GM23338 (cell line): ENCODE measurements around the gene HARS2. TPM values are rescaled to one million over a fixed set of nuclear protein-coding genes. Genes with fewer than 3 reads are reported as not detected.
A peak's percentile ranks its signal among the peaks of the same experiment; 100 is the strongest.

Source experiments
- ATAC-seq: fragments of 200-7000 bp; cut with Tn5 transposase; 3 replicates; pipeline ENCODE4 v1.9.1; 2020
- DNase-seq: peaks from one replicate; pipeline ENCODE4 v3.0.0-alpha.2; 2015; ENCODE audit warnings: low spot score
- H2AFZ ChIP-seq: fragments of 200-600 bp; sonication (generic); 2 replicates; pipeline ENCODE4 v1.8.0; 2016; ENCODE audit warnings: antibody characterized with exemption, mild to moderate bottlenecking, moderate library complexity
- H3F3A ChIP-seq: fragments of 200-600 bp; sonication (generic); replicated peaks from 2 replicates; pipeline ENCODE4 v1.8.0; 2017; ENCODE audit warnings: antibody characterized with exemption, mixed run types, low read depth
- H3K27ac ChIP-seq: fragments of 200-600 bp; sonication (generic); 2 replicates; pipeline ENCODE4 v1.6.1; 2016; ENCODE audit warnings: low read depth
- H3K27me3 ChIP-seq: fragments of 200-600 bp; sonication (generic); 2 replicates; pipeline ENCODE4 v1.8.0; 2016; ENCODE audit warnings: mild to moderate bottlenecking, mixed run types, moderate library complexity; ENCODE audit not compliant: insufficient read depth
- H3K36me3 ChIP-seq: fragments of 200-600 bp; sonication (generic); 2 replicates; pipeline ENCODE4 v1.8.0; 2016; ENCODE audit warnings: mild to moderate bottlenecking; ENCODE audit not compliant: insufficient read depth
- H3K4me1 ChIP-seq: fragments of 200-600 bp; sonication (generic); 2 replicates; pipeline ENCODE4 v1.8.0; 2016; ENCODE audit warnings: mild to moderate bottlenecking, moderate library complexity; ENCODE audit not compliant: insufficient read depth
- H3K4me2 ChIP-seq: fragments of 200-600 bp; sonication (generic); 2 replicates; pipeline ENCODE4 v1.7.1; 2017; ENCODE audit warnings: mixed run types
- H3K4me3 ChIP-seq: fragments of 200-600 bp; sonication (generic); 2 replicates; pipeline ENCODE4 v1.6.1; 2016; ENCODE audit warnings: mixed run types
- H3K79me2 ChIP-seq: fragments of 200-600 bp; sonication (generic); replicated peaks from 2 replicates; pipeline ENCODE4 v1.8.0; 2017; ENCODE audit warnings: mild to moderate bottlenecking; ENCODE audit not compliant: insufficient read depth
- H3K9me2 ChIP-seq: fragments of 200-600 bp; sonication (generic); 2 replicates; pipeline ENCODE4 v1.8.0; 2017; ENCODE audit not compliant: insufficient read depth
- H4K20me1 ChIP-seq: fragments of 200-600 bp; sonication (generic); replicated peaks from 2 replicates; pipeline ENCODE4 v1.8.0; 2017; ENCODE audit warnings: mild to moderate bottlenecking; ENCODE audit not compliant: insufficient read depth
- H3K27ac Mint-ChIP-seq: 2 replicates; pipeline ENCODE4 v1.8.0; 2020; ENCODE audit warnings: inconsistent platforms, mild to moderate bottlenecking, moderate library complexity, mixed read lengths
- H3K27me3 Mint-ChIP-seq: 3 replicates; pipeline ENCODE4 v1.8.0; 2022; ENCODE audit warnings: low read depth, mild to moderate bottlenecking, moderate library complexity, mixed read lengths, inconsistent platforms; ENCODE audit not compliant: insufficient read depth, poor library complexity
- H3K36me3 Mint-ChIP-seq: 3 replicates; pipeline ENCODE4 v1.8.0; 2021; ENCODE audit warnings: low read depth, mild to moderate bottlenecking, inconsistent platforms, moderate library complexity, mixed read lengths
- H3K4me1 Mint-ChIP-seq: 3 replicates; pipeline ENCODE4 v1.8.0; 2020; ENCODE audit warnings: mild to moderate bottlenecking, inconsistent platforms, mixed read lengths
- H3K4me3 Mint-ChIP-seq: 3 replicates; pipeline ENCODE4 v1.8.0; 2021; ENCODE audit warnings: moderate library complexity, mild to moderate bottlenecking, inconsistent platforms, mixed read lengths
- H3K9me3 Mint-ChIP-seq: 3 replicates; pipeline ENCODE4 v1.8.0; 2020; ENCODE audit warnings: moderate library complexity, mild to moderate bottlenecking, inconsistent platforms, mixed read lengths
- CREB1 ChIP-seq: fragments of 250-450 bp; sonication (Bioruptor Pico); IDR thresholded peaks from 2 replicates; pipeline ENCODE4 v1.5.0; 2020; ENCODE audit warnings: low read depth, mild to moderate bottlenecking, moderate library complexity
- EZH2phosphoT487 ChIP-seq: fragments of 200-600 bp; sonication (generic); IDR thresholded peaks from one replicate; pipeline ENCODE4 v1.8.1; 2018; ENCODE audit warnings: antibody characterized with exemption; ENCODE audit not compliant: unreplicated experiment
- NANOG ChIP-seq: IDR thresholded peaks from 2 replicates; pipeline ENCODE4 v1.6.1; 2016; ENCODE audit warnings: antibody characterized with exemption, borderline replicate concordance
- POLR2AphosphoS5 ChIP-seq: IDR thresholded peaks from 2 replicates; pipeline ENCODE4 v1.6.1; 2016; ENCODE audit warnings: antibody characterized with exemption, low read depth
- STAT1 ChIP-seq: IDR thresholded peaks from one replicate; pipeline ENCODE4 v1.6.1; 2016; ENCODE audit warnings: antibody characterized with exemption; ENCODE audit not compliant: unreplicated experiment
- ZNF114 ChIP-seq: fragments of 250-450 bp; sonication (Bioruptor Pico); IDR thresholded peaks from 2 replicates; pipeline ENCODE4 v1.5.0; 2020; ENCODE audit warnings: mild to moderate bottlenecking, moderate library complexity
- polyA plus RNA-seq: library from polyadenylated mRNA; unstranded; fragments of >200 nt; fragmentation: Nextera tagmentation; extraction: Ambion mirVana; gene quantifications from 2 replicates; pipeline ENCODE4 v1.2.1, GENCODE V29; 2016
- total RNA-seq: library from RNA; depleted of rRNA; stranded (reverse); fragments of >200 nt; shearing (Covaris generic); gene quantifications from 2 replicates; pipeline ENCODE4 v1.2.3, GENCODE V29; 2014
- TF ChIP-seq, protein P1 (sequence below): IDR thresholded peaks from one replicate; pipeline ENCODE4 v1.6.1; 2018; ENCODE audit warnings: antibody characterized with exemption; ENCODE audit not compliant: unreplicated experiment

Gene HARS2
- total and polyA plus RNA-seq, 2 experiments from 2014 or later, result 14.4 to 21.6 TPM

DNA sequence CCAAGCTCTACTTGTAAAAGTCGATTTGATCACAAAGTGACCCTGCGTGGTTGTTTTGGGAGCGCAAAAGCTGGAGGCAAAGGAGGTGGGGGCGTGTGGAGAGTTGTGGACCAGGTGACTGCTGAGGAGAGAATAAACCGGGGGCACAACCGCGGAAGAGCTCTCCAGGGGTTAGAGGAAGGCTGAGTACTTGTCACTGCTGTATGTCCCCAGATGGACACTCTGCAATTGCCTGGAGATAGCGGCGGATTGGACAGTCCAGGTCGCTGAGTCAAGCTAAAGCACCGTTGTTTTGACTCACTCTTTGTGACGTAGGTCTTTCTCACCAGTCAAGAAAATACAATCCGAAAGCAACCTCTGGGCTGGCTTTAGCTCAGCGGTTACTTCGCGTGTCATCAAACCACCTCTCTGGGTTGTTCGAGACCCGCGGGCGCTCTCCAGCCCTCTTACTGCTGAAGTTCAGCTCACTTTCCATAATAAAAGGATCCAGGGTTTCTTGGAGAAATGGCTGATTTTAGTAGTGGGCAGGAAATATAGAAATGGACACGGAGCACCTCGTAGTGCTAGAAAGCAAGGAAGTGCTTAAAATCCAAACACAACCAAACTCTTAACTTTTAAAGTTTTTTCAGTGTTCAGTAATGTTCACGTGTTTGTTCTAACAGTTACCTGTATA, 34.7 kb downstream of the HARS2 start:
- Histone ChIP-seq H3K27ac (no peak overlapping the region; the same call in 1 of the 2 replicates), H3K27me3 (no peaks in the 10 kb centered on the region), H2AFZ (peak overlapping the region; percentile 98), H3F3A (no peaks in the 10 kb centered on the region), H3K36me3 (no peaks in the 10 kb centered on the region), H3K4me2 (peak overlapping the region; percentile 83), H3K4me1 (no peaks in the 10 kb centered on the region), H3K4me3 (peak overlapping the region; percentile 76), H3K79me2 (no peaks in the 10 kb centered on the region), H3K9me2 (no peaks in the 10 kb centered on the region), H4K20me1 (no peaks in the 10 kb centered on the region)
- peak; percentile 92 for TF ChIP-seq CREB1 (CRISPR knock-in tag)
- TF ChIP-seq, protein P1, sequence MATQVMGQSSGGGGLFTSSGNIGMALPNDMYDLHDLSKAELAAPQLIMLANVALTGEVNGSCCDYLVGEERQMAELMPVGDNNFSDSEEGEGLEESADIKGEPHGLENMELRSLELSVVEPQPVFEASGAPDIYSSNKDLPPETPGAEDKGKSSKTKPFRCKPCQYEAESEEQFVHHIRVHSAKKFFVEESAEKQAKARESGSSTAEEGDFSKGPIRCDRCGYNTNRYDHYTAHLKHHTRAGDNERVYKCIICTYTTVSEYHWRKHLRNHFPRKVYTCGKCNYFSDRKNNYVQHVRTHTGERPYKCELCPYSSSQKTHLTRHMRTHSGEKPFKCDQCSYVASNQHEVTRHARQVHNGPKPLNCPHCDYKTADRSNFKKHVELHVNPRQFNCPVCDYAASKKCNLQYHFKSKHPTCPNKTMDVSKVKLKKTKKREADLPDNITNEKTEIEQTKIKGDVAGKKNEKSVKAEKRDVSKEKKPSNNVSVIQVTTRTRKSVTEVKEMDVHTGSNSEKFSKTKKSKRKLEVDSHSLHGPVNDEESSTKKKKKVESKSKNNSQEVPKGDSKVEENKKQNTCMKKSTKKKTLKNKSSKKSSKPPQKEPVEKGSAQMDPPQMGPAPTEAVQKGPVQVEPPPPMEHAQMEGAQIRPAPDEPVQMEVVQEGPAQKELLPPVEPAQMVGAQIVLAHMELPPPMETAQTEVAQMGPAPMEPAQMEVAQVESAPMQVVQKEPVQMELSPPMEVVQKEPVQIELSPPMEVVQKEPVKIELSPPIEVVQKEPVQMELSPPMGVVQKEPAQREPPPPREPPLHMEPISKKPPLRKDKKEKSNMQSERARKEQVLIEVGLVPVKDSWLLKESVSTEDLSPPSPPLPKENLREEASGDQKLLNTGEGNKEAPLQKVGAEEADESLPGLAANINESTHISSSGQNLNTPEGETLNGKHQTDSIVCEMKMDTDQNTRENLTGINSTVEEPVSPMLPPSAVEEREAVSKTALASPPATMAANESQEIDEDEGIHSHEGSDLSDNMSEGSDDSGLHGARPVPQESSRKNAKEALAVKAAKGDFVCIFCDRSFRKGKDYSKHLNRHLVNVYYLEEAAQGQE, result peak; percentile 59
- no peak for TF ChIP-seq POLR2AphosphoS5
- no peak for TF ChIP-seq NANOG
- Mint-ChIP-seq H3K27me3 (peaks cover 10% of the 10 kb centered on the region), H3K9me3 (peaks cover 4% of the 10 kb centered on the region; the same call in 2 of the 3 replicates), H3K36me3 (no peaks in the 10 kb centered on the region), H3K27ac (0 out of 2 replicates have a peak overlapping the region, but pooled peaks have one; percentile 3), H3K4me3 (peak overlapping the region; percentile 90), H3K4me1 (no peaks in the 10 kb centered on the region)
- DNase-seq (peak; percentile 90), ATAC-seq (peak; percentile 96)

DNA sequence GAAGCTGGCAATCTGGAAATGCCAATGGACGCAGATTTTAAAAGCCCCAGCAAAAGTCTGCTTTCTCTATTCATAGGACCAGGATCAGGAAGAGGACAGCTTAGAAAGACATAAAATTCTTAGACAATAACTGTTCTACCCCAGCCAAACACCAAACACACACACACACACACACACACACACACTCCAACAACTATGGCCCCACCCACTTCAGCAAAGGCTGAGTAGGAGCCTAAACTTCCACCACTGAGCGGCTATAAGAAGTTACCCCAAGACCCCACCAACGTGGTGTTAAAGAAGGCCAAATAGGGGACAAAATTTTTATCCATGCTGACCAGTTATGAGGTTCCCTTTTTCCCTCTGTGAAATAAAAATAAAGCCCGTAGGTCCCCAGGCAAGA, 41.8 kb downstream of the HARS2 start:
- H3K36me3 Mint-ChIP-seq, result no peaks in the 10 kb centered on the region
- TF ChIP-seq POLR2AphosphoS5, result no peak
- TF ChIP-seq, protein P1, result no peak
- TF ChIP-seq ZNF114 (CRISPR knock-in tag), result no peak
- no peak for TF ChIP-seq EZH2phosphoT487
- no peak for TF ChIP-seq STAT1

More for the DNA sequence above, 41.8 kb downstream of the HARS2 start:
- Histone ChIP-seq H3K27me3 (no peaks in the 10 kb centered on the region), H3K27ac (no peak overlapping the region), H3K4me1 (no peaks in the 10 kb centered on the region), H3K4me2 (no peak overlapping the region), H3K79me2 (no peaks in the 10 kb centered on the region), H4K20me1 (no peaks in the 10 kb centered on the region), H3K9me2 (no peaks in the 10 kb centered on the region), H2AFZ (no peak overlapping the region), H3K4me3 (no peak overlapping the region), H3K36me3 (no peaks in the 10 kb centered on the region), H3F3A (no peaks in the 10 kb centered on the region)
- H3K4me1 Mint-ChIP-seq, result no peaks in the 10 kb centered on the region
- H3K9me3 Mint-ChIP-seq, result peaks cover 11% of the 10 kb centered on the region; the same call in 2 of the 3 replicates
- no peaks in the 10 kb centered on the region for H3K27me3 Mint-ChIP-seq
- no peak overlapping the region for H3K4me3 Mint-ChIP-seq
- ATAC-seq, result no peak
- H3K27ac Mint-ChIP-seq, result no peak overlapping the region
- no peak for DNase-seq
